OCI-LY1 (cell line): ENCODE measurements around the gene SNRNP200.

Source experiments
- H2AFZ ChIP-seq: fragments of 200-600 bp; sonication (generic), shearing (Covaris generic); 2 replicates; pipeline ENCODE4 v1.6.0; 2014; ENCODE audit warnings: antibody characterized with exemption, mild to moderate bottlenecking, low read length
- H3F3A ChIP-seq: fragments of 200-600 bp; sonication (generic), shearing (Covaris generic); 2 replicates; pipeline ENCODE4 v1.6.0; 2014; ENCODE audit warnings: mild to moderate bottlenecking, antibody characterized with exemption, low read length, moderate library complexity; ENCODE audit not compliant: insufficient read depth
- H3K27ac ChIP-seq: fragments of 200-600 bp; sonication (generic); 2 replicates; pipeline ENCODE4 v1.5.1; 2014; ENCODE audit warnings: low read length, mixed run types, mild to moderate bottlenecking, low read depth; ENCODE audit not compliant: poor library complexity, severe bottlenecking
- H3K27me3 ChIP-seq: fragments of 200-600 bp; sonication (generic); 2 replicates; pipeline ENCODE4 v1.6.0; 2014; ENCODE audit warnings: antibody characterized with exemption, mild to moderate bottlenecking, low read length, moderate library complexity; ENCODE audit not compliant: insufficient read depth
- H3K36me3 ChIP-seq: fragments of 200-600 bp; sonication (generic); 2 replicates; pipeline ENCODE4 v1.6.1; 2014; ENCODE audit warnings: mild to moderate bottlenecking, antibody characterized with exemption, low read length, moderate library complexity, mixed read lengths; ENCODE audit not compliant: insufficient read depth
- H3K4me1 ChIP-seq: fragments of 200-600 bp; sonication (generic); 2 replicates; pipeline ENCODE4 v1.5.1; 2014; ENCODE audit warnings: mild to moderate bottlenecking, low read length, moderate library complexity; ENCODE audit not compliant: insufficient read depth, severe bottlenecking
- H3K4me2 ChIP-seq: fragments of 200-600 bp; sonication (generic), shearing (Covaris generic); 2 replicates; pipeline ENCODE4 v1.6.1; 2014; ENCODE audit warnings: low read length
- H3K4me3 ChIP-seq: fragments of 200-600 bp; sonication (generic); 2 replicates; pipeline ENCODE4 v1.5.1; 2014; ENCODE audit warnings: low read length, low read depth, mild to moderate bottlenecking, mixed read lengths; ENCODE audit not compliant: poor library complexity, severe bottlenecking
- H3K79me2 ChIP-seq: fragments of 200-600 bp; shearing (Covaris generic); 2 replicates; pipeline ENCODE4 v1.6.1; 2016; ENCODE audit warnings: mixed run types, low read length, mixed read lengths; ENCODE audit not compliant: insufficient read depth
- H3K9ac ChIP-seq: fragments of 200-600 bp; sonication (generic), shearing (Covaris generic); 2 replicates; pipeline ENCODE4 v1.6.1; 2014; ENCODE audit warnings: mild to moderate bottlenecking, low read length, mixed read lengths
- H3K9me2 ChIP-seq: fragments of 200-600 bp; sonication (generic), shearing (Covaris generic); 2 replicates; pipeline ENCODE4 v1.6.1; 2014; ENCODE audit warnings: low read depth, mild to moderate bottlenecking, low read length, mixed read lengths
- H3K9me3 ChIP-seq: fragments of 200-600 bp; shearing (Covaris generic); 2 replicates; pipeline ENCODE4 v1.6.1; 2014; ENCODE audit warnings: low read length, mixed read lengths
- H4K20me1 ChIP-seq: fragments of 200-600 bp; sonication (generic), shearing (Covaris generic); 2 replicates; pipeline ENCODE4 v1.6.0; 2016; ENCODE audit warnings: mild to moderate bottlenecking, low read length; ENCODE audit not compliant: insufficient read depth
- CTCF ChIP-seq: fragments of 200-600 bp; sonication (generic), shearing (Covaris generic); IDR thresholded peaks from 2 replicates; pipeline ENCODE4 v1.5.1; 2017; ENCODE audit warnings: mild to moderate bottlenecking, antibody characterized with exemption, low read length, moderate library complexity, mixed read lengths
- EZH2 ChIP-seq: fragments of 200-600 bp; sonication (generic), shearing (Covaris generic); IDR thresholded peaks from 2 replicates; pipeline ENCODE4 v1.8.0; 2017; ENCODE audit warnings: borderline replicate concordance, mixed run types, mild to moderate bottlenecking, antibody characterized with exemption, low read length, moderate library complexity, mixed read lengths

Gene SNRNP200

GRCh38 chr2:96305979-96306308 lies 598 bp upstream of the SNRNP200 start:
- Histone ChIP-seq H3K27ac (peak overlapping the region; percentile 78), H3K36me3 (peaks cover 36% of the 10 kb centered on the region), H3K4me2 (peak overlapping the region; percentile 96), H3K4me1 (peaks cover 26% of the 10 kb centered on the region), H2AFZ (no peak overlapping the region), H3K27me3 (no peaks in the 10 kb centered on the region), H3K79me2 (peaks cover 13% of the 10 kb centered on the region), H3K9me3 (no peaks in the 10 kb centered on the region), H3K4me3 (peak overlapping the region; percentile 94), H4K20me1 (no peaks in the 10 kb centered on the region), H3F3A (no peaks in the 10 kb centered on the region), H3K9ac (peak overlapping the region; percentile 99), H3K9me2 (no peaks in the 10 kb centered on the region)
- no peak for TF ChIP-seq EZH2
- TF ChIP-seq CTCF: no peak

GRCh38 chr2:96304606-96305005 lies 740 bp downstream of the SNRNP200 start:
- no peaks in the 10 kb centered on the region for H3K27me3 ChIP-seq
- H3K9ac ChIP-seq: peak overlapping the region; percentile 99
- H3K79me2 ChIP-seq: peaks cover 13% of the 10 kb centered on the region
- no peaks in the 10 kb centered on the region for H3K9me3 ChIP-seq
- no peak overlapping the region for H2AFZ ChIP-seq
- H3K9me2 ChIP-seq: no peaks in the 10 kb centered on the region
- H3K36me3 ChIP-seq: peaks cover 50% of the 10 kb centered on the region
- peak overlapping the region; percentile 78 for H3K27ac ChIP-seq
- no peak for TF ChIP-seq EZH2
- no peak for TF ChIP-seq CTCF
- H4K20me1 ChIP-seq: no peaks in the 10 kb centered on the region
- H3K4me1 ChIP-seq: peaks cover 26% of the 10 kb centered on the region
- H3K4me2 ChIP-seq: peak overlapping the region; percentile 96
- H3F3A ChIP-seq: no peaks in the 10 kb centered on the region
- H3K4me3 ChIP-seq: peak overlapping the region; percentile 94

- Histone ChIP-seq H3K4me2 (no peak overlapping the region), H3K36me3 (peaks cover 77% of the 10 kb centered on the region)
Observed at GRCh38 chr2:96301865-96302264, 3.5 kb downstream of the SNRNP200 start.

More at GRCh38 chr2:96301865-96302264, 3.5 kb downstream of the SNRNP200 start:
- Histone ChIP-seq H3K9me2 (no peaks in the 10 kb centered on the region), H2AFZ (no peak overlapping the region), H4K20me1 (no peaks in the 10 kb centered on the region), H3K79me2 (peaks cover 13% of the 10 kb centered on the region), H3K4me1 (peaks cover 21% of the 10 kb centered on the region), H3F3A (no peaks in the 10 kb centered on the region), H3K9me3 (no peaks in the 10 kb centered on the region), H3K27me3 (no peaks in the 10 kb centered on the region), H3K27ac (no peak overlapping the region), H3K4me3 (no peak overlapping the region), H3K9ac (no peak overlapping the region)
- no peak for TF ChIP-seq EZH2
- no peak for TF ChIP-seq CTCF
